ENCODE data around the gene NAP1L4.

DNA sequence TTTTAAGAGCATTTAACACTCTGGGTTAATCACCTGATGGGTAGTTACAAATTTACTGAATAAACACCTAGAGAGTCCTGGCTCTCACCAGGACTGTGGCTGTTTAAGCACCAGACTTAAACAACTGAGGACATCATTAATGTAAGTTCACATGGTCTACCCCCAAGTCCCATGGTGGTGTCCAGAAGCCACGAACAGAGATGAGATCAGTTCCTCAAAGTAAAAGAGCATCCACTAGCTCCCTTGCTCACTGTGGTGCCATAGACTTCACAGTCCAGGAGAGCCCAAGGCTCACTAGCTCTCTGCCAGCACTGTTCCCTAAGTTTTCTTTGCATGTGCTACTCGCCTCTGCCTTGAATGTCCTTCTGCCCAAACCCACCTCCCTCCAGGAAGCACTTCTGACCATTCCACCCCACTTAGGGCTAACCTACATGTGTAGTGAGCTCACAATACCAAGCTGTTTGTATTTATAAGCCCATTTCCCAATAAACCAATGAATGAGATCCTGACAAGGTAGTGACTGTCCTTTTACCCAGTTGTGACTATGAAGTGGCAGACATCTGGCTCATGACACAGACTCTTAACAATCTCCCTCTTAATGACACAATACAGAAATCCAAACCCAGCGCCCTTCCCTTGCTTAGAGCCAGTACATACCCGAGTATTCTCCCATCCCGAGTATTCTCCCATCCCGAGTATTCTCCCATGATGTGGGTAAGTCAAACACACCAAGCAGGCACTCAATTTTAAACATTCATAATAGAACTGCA lies 15.7 kb downstream of the NAP1L4 start:
- TF ChIP-seq, protein P1, sequence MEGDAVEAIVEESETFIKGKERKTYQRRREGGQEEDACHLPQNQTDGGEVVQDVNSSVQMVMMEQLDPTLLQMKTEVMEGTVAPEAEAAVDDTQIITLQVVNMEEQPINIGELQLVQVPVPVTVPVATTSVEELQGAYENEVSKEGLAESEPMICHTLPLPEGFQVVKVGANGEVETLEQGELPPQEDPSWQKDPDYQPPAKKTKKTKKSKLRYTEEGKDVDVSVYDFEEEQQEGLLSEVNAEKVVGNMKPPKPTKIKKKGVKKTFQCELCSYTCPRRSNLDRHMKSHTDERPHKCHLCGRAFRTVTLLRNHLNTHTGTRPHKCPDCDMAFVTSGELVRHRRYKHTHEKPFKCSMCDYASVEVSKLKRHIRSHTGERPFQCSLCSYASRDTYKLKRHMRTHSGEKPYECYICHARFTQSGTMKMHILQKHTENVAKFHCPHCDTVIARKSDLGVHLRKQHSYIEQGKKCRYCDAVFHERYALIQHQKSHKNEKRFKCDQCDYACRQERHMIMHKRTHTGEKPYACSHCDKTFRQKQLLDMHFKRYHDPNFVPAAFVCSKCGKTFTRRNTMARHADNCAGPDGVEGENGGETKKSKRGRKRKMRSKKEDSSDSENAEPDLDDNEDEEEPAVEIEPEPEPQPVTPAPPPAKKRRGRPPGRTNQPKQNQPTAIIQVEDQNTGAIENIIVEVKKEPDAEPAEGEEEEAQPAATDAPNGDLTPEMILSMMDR (IDR thresholded peaks at IDR 0.05) = no peak
- TF ChIP-seq RAD21 (IDR thresholded peaks at IDR 0.05; ENCODE audit: low read length) (no peak), POLR2AphosphoS5 (IDR thresholded peaks at IDR 0.05; ENCODE audit: low read depth, low read length) (no peak), SMC3 (IDR thresholded peaks at IDR 0.05; ENCODE audit: low read depth, low read length) (no peak), TAF1 (IDR thresholded peaks at IDR 0.05; ENCODE audit: borderline replicate concordance, low read depth, low read length) (no peak), SIN3A (IDR thresholded peaks at IDR 0.05; ENCODE audit: borderline replicate concordance, low read depth, low read length) (no peak), CHD2 (IDR thresholded peaks at IDR 0.05; ENCODE audit: low read length, partially characterized antibody) (no peak), EZH2phosphoT487 (IDR thresholded peaks at IDR 0.05; ENCODE audit: borderline replicate concordance, low read depth) (no peak), RFX5 (IDR thresholded peaks at IDR 0.05; ENCODE audit: low read length) (no peak)
- TF ChIP-seq, protein P2, sequence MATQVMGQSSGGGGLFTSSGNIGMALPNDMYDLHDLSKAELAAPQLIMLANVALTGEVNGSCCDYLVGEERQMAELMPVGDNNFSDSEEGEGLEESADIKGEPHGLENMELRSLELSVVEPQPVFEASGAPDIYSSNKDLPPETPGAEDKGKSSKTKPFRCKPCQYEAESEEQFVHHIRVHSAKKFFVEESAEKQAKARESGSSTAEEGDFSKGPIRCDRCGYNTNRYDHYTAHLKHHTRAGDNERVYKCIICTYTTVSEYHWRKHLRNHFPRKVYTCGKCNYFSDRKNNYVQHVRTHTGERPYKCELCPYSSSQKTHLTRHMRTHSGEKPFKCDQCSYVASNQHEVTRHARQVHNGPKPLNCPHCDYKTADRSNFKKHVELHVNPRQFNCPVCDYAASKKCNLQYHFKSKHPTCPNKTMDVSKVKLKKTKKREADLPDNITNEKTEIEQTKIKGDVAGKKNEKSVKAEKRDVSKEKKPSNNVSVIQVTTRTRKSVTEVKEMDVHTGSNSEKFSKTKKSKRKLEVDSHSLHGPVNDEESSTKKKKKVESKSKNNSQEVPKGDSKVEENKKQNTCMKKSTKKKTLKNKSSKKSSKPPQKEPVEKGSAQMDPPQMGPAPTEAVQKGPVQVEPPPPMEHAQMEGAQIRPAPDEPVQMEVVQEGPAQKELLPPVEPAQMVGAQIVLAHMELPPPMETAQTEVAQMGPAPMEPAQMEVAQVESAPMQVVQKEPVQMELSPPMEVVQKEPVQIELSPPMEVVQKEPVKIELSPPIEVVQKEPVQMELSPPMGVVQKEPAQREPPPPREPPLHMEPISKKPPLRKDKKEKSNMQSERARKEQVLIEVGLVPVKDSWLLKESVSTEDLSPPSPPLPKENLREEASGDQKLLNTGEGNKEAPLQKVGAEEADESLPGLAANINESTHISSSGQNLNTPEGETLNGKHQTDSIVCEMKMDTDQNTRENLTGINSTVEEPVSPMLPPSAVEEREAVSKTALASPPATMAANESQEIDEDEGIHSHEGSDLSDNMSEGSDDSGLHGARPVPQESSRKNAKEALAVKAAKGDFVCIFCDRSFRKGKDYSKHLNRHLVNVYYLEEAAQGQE (IDR thresholded peaks at IDR 0.05; ENCODE audit: low read depth, low read length) = no peak
- TF ChIP-seq, protein P3, sequence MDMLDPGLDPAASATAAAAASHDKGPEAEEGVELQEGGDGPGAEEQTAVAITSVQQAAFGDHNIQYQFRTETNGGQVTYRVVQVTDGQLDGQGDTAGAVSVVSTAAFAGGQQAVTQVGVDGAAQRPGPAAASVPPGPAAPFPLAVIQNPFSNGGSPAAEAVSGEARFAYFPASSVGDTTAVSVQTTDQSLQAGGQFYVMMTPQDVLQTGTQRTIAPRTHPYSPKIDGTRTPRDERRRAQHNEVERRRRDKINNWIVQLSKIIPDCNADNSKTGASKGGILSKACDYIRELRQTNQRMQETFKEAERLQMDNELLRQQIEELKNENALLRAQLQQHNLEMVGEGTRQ (IDR thresholded peaks at IDR 0.05; ENCODE audit: borderline replicate concordance, low read depth, low read length) = no peak
- TF ChIP-seq, protein P4, sequence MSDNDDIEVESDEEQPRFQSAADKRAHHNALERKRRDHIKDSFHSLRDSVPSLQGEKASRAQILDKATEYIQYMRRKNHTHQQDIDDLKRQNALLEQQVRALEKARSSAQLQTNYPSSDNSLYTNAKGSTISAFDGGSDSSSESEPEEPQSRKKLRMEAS (IDR thresholded peaks at IDR 0.05; ENCODE audit: low read depth) = no peak

Data from SK-N-SH (cell line).